ENCODE data around the gene LY6G6D.

The LY6G6D gene

GRCh38 chr6:31719001-31719400 is 3.9 kb downstream of the LY6G6D start:
- Histone ChIP-seq H3K9me3 (ENCODE audit: control insufficient read depth, low read length) (no peaks in the 10 kb centered on the region), H3K4me1 (ENCODE audit: control insufficient read depth, insufficient read depth, low read length) (peaks cover 13% of the 10 kb centered on the region), H3K27ac (ENCODE audit: insufficient read depth, low read depth, low read length, poor library complexity, severe bottlenecking) (no peak overlapping the region), H3K36me3 (ENCODE audit: control insufficient read depth, insufficient read depth, low read length) (no peaks in the 10 kb centered on the region), H3K4me3 (ENCODE audit: insufficient read depth, low read depth, low read length) (no peak overlapping the region), H3K27me3 (ENCODE audit: control insufficient read depth, insufficient read depth, low read length, poor library complexity, severe bottlenecking) (peaks cover 9% of the 10 kb centered on the region)
- WGBS, 2 experiments, result 87 to 90% methylated on average over 6 of the region's 6 CpGs

DNA sequence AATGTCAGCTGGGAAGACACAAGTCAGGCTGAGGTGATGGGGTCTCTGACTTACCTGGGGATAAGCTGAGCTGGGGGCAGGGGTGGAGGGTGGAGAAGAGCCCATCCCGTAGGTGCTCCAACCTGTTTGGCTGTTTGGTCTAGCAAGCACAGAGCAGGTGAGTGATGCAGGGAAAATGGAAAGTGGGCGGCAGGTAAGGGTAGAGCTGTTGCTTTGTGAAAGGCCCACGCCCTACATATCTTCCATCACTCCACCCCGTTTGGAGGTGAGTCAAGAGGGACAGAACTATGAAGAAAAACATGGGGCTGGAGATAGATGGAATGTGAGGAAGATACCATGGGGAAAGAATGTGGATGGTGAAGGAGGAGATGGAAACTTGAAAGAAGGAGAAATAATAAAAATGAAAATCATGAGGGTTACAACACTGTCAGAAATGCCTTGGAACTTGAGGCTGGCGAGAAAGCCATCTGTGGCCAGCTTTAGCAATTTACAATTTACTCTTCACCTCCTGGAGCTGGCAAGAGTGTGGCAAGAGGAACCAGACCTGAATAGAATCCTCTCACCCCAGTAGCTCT is 5.1 kb downstream of the LY6G6D start:
- no peak overlapping the region for H3K4me3 ChIP-seq (ENCODE audit: insufficient read depth, low read depth, low read length)
- no peaks in the 10 kb centered on the region for H3K9me3 ChIP-seq (ENCODE audit: control insufficient read depth, low read length)
- no peak overlapping the region for H3K27ac ChIP-seq (ENCODE audit: insufficient read depth, low read depth, low read length, poor library complexity, severe bottlenecking)
- H3K36me3 ChIP-seq (ENCODE audit: control insufficient read depth, insufficient read depth, low read length), result no peaks in the 10 kb centered on the region
- H3K27me3 ChIP-seq (ENCODE audit: control insufficient read depth, insufficient read depth, low read length, poor library complexity, severe bottlenecking), result peaks cover 9% of the 10 kb centered on the region
- 87 to 96% methylated on average over 5 of the region's 5 CpGs for WGBS, 2 experiments
- peaks cover 1% of the 10 kb centered on the region for H3K4me1 ChIP-seq (ENCODE audit: control insufficient read depth, insufficient read depth, low read length)

DNA sequence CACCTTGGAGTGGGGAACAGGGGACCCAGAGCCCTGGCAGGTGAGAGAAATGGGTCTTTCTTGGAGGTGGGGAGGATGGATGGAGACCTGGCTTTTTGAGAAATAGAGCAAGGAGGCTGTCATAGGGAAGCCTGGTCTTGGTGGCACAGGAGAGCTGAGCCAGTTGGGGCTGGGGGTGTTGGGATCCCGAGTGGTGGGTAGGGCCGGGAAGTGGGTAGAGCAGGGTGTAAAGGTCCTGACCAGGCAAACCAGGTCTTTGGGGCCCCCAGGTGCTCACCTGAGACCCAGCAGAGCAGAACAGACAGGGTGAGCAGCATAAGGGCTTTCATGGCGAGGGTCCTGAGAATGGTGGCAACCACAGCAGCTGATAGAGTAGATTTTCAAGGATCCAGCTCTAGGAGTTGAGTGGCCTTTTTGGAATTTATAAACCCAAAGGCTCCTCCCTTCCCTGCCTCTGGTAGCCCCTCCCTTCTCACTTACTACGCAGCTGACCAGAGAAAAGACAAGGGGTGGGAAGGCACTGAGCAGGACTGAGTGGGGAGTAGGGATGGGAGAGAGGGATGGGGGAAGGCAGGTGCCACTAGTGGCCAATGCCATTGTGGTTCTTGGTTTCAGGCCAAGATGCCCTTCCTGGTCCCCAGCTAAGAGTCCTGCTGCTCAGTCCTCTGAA is 6.3 kb downstream of the LY6G6D start, which contains the start of gene LY6G6C:
TSS of gene LY6G6C (minus strand) at position 396 of the 670 bp plus-strand sequence. CDS start at position 329, 67 bp downstream.
- WGBS, 2 experiments, result 82 to 97% methylated on average over 3 to 4 of the region's 4 CpGs
- peaks cover 9% of the 10 kb centered on the region for H3K36me3 ChIP-seq (ENCODE audit: control insufficient read depth, insufficient read depth, low read length)

GRCh38 chr6:31722173-31722572 is 7.0 kb downstream of the LY6G6D start:
- Histone ChIP-seq H3K27ac (ENCODE audit: insufficient read depth, low read depth, low read length, poor library complexity, severe bottlenecking) (no peak overlapping the region), H3K4me3 (ENCODE audit: insufficient read depth, low read depth, low read length) (no peak overlapping the region), H3K4me1 (ENCODE audit: control insufficient read depth, insufficient read depth, low read length) (no peaks in the 10 kb centered on the region), H3K9me3 (ENCODE audit: control insufficient read depth, low read length) (no peaks in the 10 kb centered on the region), H3K36me3 (ENCODE audit: control insufficient read depth, insufficient read depth, low read length) (peaks cover 16% of the 10 kb centered on the region), H3K27me3 (ENCODE audit: control insufficient read depth, insufficient read depth, low read length, poor library complexity, severe bottlenecking) (peaks cover 9% of the 10 kb centered on the region)
- 93 to 94% methylated on average over 3 of the region's 3 CpGs for WGBS, 2 experiments

More for the DNA sequence above, 6.3 kb downstream of the LY6G6D start, which contains the start of gene LY6G6C:
- Histone ChIP-seq H3K4me3 (ENCODE audit: insufficient read depth, low read depth, low read length) (no peak within 1 kb of the TSS), H3K9me3 (ENCODE audit: control insufficient read depth, low read length) (no peaks in the 10 kb centered on the region), H3K27me3 (ENCODE audit: control insufficient read depth, insufficient read depth, low read length, poor library complexity, severe bottlenecking) (peaks cover 9% of the 10 kb centered on the region), H3K27ac (ENCODE audit: insufficient read depth, low read depth, low read length, poor library complexity, severe bottlenecking) (no peak within 1 kb of the TSS), H3K4me1 (ENCODE audit: control insufficient read depth, insufficient read depth, low read length) (no peaks in the 10 kb centered on the region)

- Histone ChIP-seq H3K4me3 (ENCODE audit: insufficient read depth, low read depth, low read length) (no peak within 1 kb of the TSS), H3K27me3 (ENCODE audit: control insufficient read depth, insufficient read depth, low read length, poor library complexity, severe bottlenecking) (peaks cover 3% of the 10 kb centered on the region), H3K4me1 (ENCODE audit: control insufficient read depth, insufficient read depth, low read length) (no peaks in the 10 kb centered on the region), H3K36me3 (ENCODE audit: control insufficient read depth, insufficient read depth, low read length) (peaks cover 25% of the 10 kb centered on the region), H3K27ac (ENCODE audit: insufficient read depth, low read depth, low read length, poor library complexity, severe bottlenecking) (no peak within 1 kb of the TSS), H3K9me3 (ENCODE audit: control insufficient read depth, low read length) (no peaks in the 10 kb centered on the region)
- 92 to 93% methylated on average over 46 of the region's 46 CpGs for WGBS, 2 experiments
Measured at GRCh38 chr6:31723245-31723979, 8.3 kb downstream of the LY6G6D start, which contains the start of gene MPIG6B. Gene MPIG6B, plus strand, starts transcription at chr6:31723373. Its CDS starts 11 bp downstream, at chr6:31723384.

GRCh38 chr6:31723980-31724691 is 9.0 kb downstream of the LY6G6D start:
- no peak overlapping the region for H3K4me3 ChIP-seq (ENCODE audit: insufficient read depth, low read depth, low read length)
- 93 to 95% methylated on average over 25 of the region's 25 CpGs for WGBS, 2 experiments
- H3K27ac ChIP-seq (ENCODE audit: insufficient read depth, low read depth, low read length, poor library complexity, severe bottlenecking), result no peak overlapping the region
- peaks cover 3% of the 10 kb centered on the region for H3K27me3 ChIP-seq (ENCODE audit: control insufficient read depth, insufficient read depth, low read length, poor library complexity, severe bottlenecking)
- no peaks in the 10 kb centered on the region for H3K9me3 ChIP-seq (ENCODE audit: control insufficient read depth, low read length)
- H3K36me3 ChIP-seq (ENCODE audit: control insufficient read depth, insufficient read depth, low read length), result peaks cover 25% of the 10 kb centered on the region
- no peaks in the 10 kb centered on the region for H3K4me1 ChIP-seq (ENCODE audit: control insufficient read depth, insufficient read depth, low read length)

DNA sequence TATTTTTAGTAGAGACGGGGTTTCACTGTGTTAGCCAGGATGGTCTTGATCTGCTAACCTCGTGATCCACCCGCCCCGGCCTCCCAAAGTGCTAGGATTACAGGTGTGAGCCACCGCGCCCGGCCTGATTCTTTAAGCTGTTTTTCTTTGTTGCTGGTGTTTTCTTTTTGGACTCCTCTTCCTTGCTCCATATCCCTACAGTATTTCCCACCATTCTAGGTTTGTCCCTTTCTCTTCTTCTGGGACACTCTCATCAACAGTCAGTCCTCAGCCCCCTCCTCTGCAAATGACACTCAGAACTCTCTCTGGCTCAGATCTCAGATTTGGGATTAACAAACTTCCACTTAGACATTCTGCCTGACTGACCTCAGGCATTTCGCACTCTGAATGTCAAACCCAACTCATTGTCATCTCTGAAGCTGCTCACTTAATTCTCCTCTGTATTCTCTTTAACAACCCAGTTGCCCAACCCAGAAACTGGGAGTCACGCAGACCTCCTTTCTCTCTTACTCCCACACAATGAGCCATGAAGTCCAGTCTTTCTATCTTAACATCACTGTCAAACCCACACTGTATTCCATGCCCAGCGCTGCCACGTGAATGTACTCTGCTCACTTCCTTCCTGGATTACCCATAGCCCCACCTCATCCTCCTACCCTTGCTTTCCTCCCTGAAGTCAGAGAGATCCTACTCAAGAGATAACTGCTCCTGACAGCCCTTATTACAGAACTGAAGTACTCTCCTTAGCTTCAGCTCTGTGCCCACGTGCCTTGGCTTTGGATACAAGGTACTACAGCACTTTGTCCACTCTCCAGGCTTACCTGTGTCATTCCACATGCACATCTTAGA is 10.6 kb downstream of the LY6G6D start:
- peaks cover 25% of the 10 kb centered on the region for H3K36me3 ChIP-seq (ENCODE audit: control insufficient read depth, insufficient read depth, low read length)
- WGBS, 2 experiments, result 92 to 95% methylated on average over 12 of the region's 12 CpGs
- no peaks in the 10 kb centered on the region for H3K9me3 ChIP-seq (ENCODE audit: control insufficient read depth, low read length)

DNA sequence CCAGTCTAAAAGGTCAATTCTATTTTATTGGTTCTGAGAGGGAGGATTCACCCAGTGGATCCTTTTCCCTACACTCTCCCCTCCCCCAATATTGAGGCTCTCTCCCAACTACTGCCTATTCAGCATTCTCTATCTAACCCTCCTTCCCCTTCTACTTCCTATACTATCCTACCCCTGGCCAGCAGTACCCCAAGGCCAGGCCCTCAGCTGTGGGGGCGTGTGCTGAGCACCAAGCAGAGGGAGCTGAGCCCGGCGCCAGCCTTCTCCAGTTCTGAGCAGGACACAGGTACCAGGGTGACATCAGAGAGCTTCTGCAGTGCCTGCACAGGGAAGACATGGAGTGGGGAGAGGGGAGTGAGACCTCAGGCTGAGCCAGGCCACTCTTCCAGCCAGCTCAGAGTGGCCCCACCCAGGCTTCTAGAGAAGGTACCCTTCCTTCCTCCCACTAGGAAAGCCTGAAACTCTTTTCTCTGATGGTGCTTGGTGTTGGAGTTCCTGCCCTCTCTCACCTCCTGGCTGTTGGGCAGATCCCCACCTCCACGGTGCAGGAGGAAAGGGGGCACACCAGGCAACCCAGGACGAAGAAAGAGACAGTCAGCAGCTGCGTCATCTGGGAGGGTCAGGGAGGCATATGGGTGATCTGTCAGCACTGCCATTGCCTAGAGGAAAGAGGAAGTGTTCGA is 12.0 kb downstream of the LY6G6D start:
- Histone ChIP-seq H3K36me3 (ENCODE audit: control insufficient read depth, insufficient read depth, low read length) (peaks cover 33% of the 10 kb centered on the region), H3K27me3 (ENCODE audit: control insufficient read depth, insufficient read depth, low read length, poor library complexity, severe bottlenecking) (no peaks in the 10 kb centered on the region), H3K27ac (ENCODE audit: insufficient read depth, low read depth, low read length, poor library complexity, severe bottlenecking) (no peak overlapping the region), H3K9me3 (ENCODE audit: control insufficient read depth, low read length) (no peaks in the 10 kb centered on the region), H3K4me1 (ENCODE audit: control insufficient read depth, insufficient read depth, low read length) (no peaks in the 10 kb centered on the region), H3K4me3 (ENCODE audit: insufficient read depth, low read depth, low read length) (no peak overlapping the region)
- WGBS, 2 experiments, result 91 to 95% methylated on average over 7 of the region's 7 CpGs

More for the DNA sequence above, 10.6 kb downstream of the LY6G6D start:
- Histone ChIP-seq H3K4me3 (ENCODE audit: insufficient read depth, low read depth, low read length) (no peak overlapping the region), H3K27me3 (ENCODE audit: control insufficient read depth, insufficient read depth, low read length, poor library complexity, severe bottlenecking) (peaks cover 3% of the 10 kb centered on the region), H3K27ac (ENCODE audit: insufficient read depth, low read depth, low read length, poor library complexity, severe bottlenecking) (no peak overlapping the region), H3K4me1 (ENCODE audit: control insufficient read depth, insufficient read depth, low read length) (no peaks in the 10 kb centered on the region)

Measured in ectodermal cell (in vitro differentiated cells).